ENCODE measurements around the gene SHANK1.

The SHANK1 gene

DNA sequence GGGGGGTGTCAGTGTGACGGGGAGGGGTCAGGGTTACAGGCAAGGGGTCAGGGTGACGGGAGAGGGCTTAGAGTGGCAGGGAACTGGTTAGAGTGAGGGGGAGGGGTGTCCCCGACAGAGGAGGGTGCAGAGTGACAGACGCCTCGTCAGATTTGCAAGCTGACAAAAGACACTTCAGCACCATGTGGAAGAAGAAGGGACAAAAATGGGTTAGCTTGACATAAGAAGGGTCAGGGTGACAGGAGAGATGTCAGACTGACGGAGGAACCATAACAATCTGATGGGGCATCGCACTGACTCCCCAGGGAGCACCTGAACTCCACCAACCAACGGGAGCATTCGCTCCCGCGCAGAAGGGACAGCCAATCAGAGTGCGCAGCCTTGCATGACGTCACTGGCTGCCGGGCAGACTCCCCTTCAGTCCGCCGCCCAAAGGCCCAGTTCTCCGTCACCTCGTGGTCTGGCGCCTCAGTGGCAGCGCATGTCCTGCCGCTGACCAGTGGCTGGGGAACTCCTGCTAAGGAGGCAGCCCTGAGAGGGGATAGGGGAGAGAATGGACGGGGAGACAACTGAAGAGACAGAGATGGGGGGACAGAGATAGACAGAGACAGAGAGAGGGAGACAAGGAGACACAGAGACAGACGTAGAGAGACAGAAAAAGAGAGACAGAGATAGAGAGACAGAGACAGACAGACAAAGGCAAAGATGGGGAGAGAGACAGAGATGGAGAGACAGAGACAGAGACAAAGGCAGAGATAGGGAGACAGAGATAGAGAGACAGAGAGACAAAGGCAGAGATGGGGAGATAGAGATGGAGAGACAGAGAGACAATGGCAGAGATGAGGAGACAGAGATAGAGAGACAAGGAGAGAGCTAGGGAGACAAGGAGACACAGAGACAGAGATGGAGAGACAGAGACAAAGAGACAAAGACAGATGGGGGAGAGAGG, 40.2 kb downstream of the SHANK1 start:
- Histone ChIP-seq H3K4me1 (ENCODE audit: low read length) (peaks cover 21% of the 10 kb centered on the region), H2AFZ (ENCODE audit: low read depth, low read length) (peak overlapping the region; percentile 93), H4K20me1 (ENCODE audit: insufficient read depth, low read length) (no peaks in the 10 kb centered on the region), H3K4me3 (ENCODE audit: low read length) (peak overlapping the region; percentile 62), H3K36me3 (replicated peaks; ENCODE audit: low read depth, low read length) (no peaks in the 10 kb centered on the region), H3K79me2 (ENCODE audit: low read length) (no peaks in the 10 kb centered on the region), H3K27me3 (ENCODE audit: low read depth, low read length) (peaks cover 41% of the 10 kb centered on the region), H3K27ac (ENCODE audit: low read length) (peak overlapping the region; percentile 27), H3K9me3 (ENCODE audit: insufficient read depth, low read length) (no peaks in the 10 kb centered on the region), H3K9ac (ENCODE audit: low read length) (peak overlapping the region; percentile 51; the same call in 1 of the 2 replicates), H3K4me2 (ENCODE audit: low read length) (peak overlapping the region; percentile 83)
- TF ChIP-seq, protein P1, sequence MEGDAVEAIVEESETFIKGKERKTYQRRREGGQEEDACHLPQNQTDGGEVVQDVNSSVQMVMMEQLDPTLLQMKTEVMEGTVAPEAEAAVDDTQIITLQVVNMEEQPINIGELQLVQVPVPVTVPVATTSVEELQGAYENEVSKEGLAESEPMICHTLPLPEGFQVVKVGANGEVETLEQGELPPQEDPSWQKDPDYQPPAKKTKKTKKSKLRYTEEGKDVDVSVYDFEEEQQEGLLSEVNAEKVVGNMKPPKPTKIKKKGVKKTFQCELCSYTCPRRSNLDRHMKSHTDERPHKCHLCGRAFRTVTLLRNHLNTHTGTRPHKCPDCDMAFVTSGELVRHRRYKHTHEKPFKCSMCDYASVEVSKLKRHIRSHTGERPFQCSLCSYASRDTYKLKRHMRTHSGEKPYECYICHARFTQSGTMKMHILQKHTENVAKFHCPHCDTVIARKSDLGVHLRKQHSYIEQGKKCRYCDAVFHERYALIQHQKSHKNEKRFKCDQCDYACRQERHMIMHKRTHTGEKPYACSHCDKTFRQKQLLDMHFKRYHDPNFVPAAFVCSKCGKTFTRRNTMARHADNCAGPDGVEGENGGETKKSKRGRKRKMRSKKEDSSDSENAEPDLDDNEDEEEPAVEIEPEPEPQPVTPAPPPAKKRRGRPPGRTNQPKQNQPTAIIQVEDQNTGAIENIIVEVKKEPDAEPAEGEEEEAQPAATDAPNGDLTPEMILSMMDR (IDR thresholded peaks at IDR 0.05; ENCODE audit: low read depth, low read length), result no peak; the same call in 1 of the 2 replicates
- no peak for TF ChIP-seq EZH2phosphoT487 (IDR thresholded peaks at IDR 0.05; ENCODE audit: low read depth)

DNA sequence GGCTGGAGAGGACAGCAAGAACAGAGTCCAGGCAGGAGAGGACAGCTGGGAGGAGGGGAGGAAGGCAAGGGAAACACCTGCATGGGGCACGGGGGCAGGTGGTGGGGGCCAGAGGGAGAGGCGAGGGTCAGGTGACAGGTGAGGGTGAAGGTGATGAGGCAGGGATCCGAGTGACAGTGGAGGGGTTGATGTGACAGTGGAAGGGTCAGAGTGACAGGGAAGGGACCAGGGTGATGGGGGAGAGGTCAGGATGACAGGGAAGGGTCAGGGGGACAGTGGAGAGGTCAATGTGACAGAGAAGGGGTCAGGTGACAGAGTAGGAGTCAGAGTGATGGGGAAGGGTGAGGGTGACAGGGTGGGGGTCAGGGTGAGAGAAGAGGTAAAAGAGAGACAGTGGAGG, 41.3 kb downstream of the SHANK1 start:
- no peaks in the 10 kb centered on the region for H4K20me1 ChIP-seq (ENCODE audit: insufficient read depth, low read length)
- no peak overlapping the region for H2AFZ ChIP-seq (ENCODE audit: low read depth, low read length)
- H3K79me2 ChIP-seq (ENCODE audit: low read length), result no peaks in the 10 kb centered on the region
- H3K9ac ChIP-seq (ENCODE audit: low read length), result no peak overlapping the region
- no peaks in the 10 kb centered on the region for H3K36me3 ChIP-seq (replicated peaks; ENCODE audit: low read depth, low read length)
- H3K4me2 ChIP-seq (ENCODE audit: low read length), result no peak overlapping the region
- no peak for TF ChIP-seq EZH2phosphoT487 (IDR thresholded peaks at IDR 0.05; ENCODE audit: low read depth)
- TF ChIP-seq, protein P1 (IDR thresholded peaks at IDR 0.05; ENCODE audit: low read depth, low read length), result no peak
- H3K27me3 ChIP-seq (ENCODE audit: low read depth, low read length), result peaks cover 32% of the 10 kb centered on the region
- H3K4me3 ChIP-seq (ENCODE audit: low read length), result no peak overlapping the region
- peaks cover 17% of the 10 kb centered on the region for H3K4me1 ChIP-seq (ENCODE audit: low read length)
- no peaks in the 10 kb centered on the region for H3K9me3 ChIP-seq (ENCODE audit: insufficient read depth, low read length)
- H3K27ac ChIP-seq (ENCODE audit: low read length), result no peak overlapping the region

DNA sequence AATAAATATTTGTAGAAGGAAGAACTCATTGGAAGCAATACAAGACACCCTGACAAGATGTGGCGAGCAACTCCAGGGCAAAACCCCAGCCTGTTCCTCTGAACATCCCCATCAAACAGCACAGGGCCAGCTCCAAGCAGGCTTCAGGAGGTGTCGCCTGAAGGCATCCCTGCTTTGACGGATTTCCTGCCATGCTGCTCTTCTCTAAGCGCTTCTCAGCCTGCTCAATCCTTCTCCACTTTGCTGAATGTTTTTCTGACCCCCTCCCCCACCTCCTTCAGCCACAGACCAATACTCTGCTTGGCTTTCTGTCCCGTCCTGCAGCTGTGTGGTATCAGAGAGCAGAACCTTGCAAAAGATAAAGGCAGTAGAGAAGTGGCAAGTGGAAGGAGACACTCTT, 42.0 kb downstream of the SHANK1 start:
- no peak overlapping the region for H3K9ac ChIP-seq (ENCODE audit: low read length)

More for the DNA sequence above, 42.0 kb downstream of the SHANK1 start:
- Histone ChIP-seq H3K4me2 (ENCODE audit: low read length) (no peak overlapping the region), H3K4me3 (ENCODE audit: low read length) (no peak overlapping the region), H3K4me1 (ENCODE audit: low read length) (peaks cover 17% of the 10 kb centered on the region), H3K27me3 (ENCODE audit: low read depth, low read length) (peaks cover 27% of the 10 kb centered on the region), H2AFZ (ENCODE audit: low read depth, low read length) (no peak overlapping the region), H3K79me2 (ENCODE audit: low read length) (no peaks in the 10 kb centered on the region), H3K36me3 (replicated peaks; ENCODE audit: low read depth, low read length) (no peaks in the 10 kb centered on the region), H3K9me3 (ENCODE audit: insufficient read depth, low read length) (no peaks in the 10 kb centered on the region), H3K27ac (ENCODE audit: low read length) (no peak overlapping the region), H4K20me1 (ENCODE audit: insufficient read depth, low read length) (no peaks in the 10 kb centered on the region)
- TF ChIP-seq EZH2phosphoT487 (IDR thresholded peaks at IDR 0.05; ENCODE audit: low read depth), result no peak
- TF ChIP-seq, protein P1 (IDR thresholded peaks at IDR 0.05; ENCODE audit: low read depth, low read length), result no peak
